Eye (tissue), 1 donor: ENCODE results near the gene BICD1.

Source experiments
- DNase-seq: peaks from one replicate; pipeline ENCODE4 v3.0.0-alpha.2; 2015

The BICD1 gene

GRCh38 chr12:32418903-32419519, 312.4 kb downstream of the BICD1 start:
- no peak for DNase-seq

DNA sequence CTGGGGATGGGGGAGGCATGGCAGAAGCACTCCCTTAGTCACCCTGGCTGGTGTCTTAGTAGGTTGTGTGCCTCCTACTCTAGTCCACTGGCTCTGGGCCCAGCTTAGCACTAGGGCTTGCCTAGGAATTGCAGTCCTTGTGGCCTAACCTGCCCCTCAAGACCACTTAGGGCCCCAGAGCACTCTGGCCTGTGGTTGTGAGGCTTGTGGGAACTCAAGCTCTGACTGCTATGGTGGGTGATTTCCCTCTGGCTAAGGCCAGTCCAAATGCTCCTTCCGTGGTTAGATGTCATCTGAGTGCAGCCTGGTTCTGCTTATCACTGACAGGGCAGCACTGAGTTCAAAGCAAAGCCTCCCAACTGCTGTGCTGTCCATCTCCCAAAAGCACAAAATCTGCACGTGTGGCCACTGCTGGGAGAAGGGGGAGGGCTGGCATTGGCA, 312.9 kb downstream of the BICD1 start:
- DNase-seq, result no peak

- no peak for DNase-seq
Observed at GRCh38 chr12:32420356-32420755, 313.7 kb downstream of the BICD1 start.

GRCh38 chr12:32423559-32423958, 316.9 kb downstream of the BICD1 start:
- DNase-seq, result no peak

DNA sequence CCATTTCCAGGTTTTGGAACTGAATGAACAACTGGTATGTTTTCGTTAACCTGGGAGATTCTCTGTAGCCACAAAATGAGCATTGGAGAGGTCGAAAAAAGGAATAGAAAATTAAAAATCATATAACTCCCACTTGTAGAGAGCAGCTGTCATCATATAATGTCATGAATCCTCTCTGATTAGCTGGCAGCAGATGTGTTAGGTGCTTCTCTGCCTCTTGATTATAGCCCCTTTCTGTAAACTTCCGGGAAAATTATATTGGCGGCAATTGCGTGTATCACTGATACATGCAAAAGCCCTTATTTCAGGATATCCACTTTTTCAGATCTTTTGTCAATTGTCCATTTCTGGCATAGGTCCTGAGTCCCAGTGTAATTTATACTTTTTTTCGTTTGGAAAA, 324.4 kb downstream of the BICD1 start:
- DNase-seq, result no peak
